Dendritic cell treated with granulocyte-macrophage colony-stimulating factor and Interleukin-4, amounts not matched to agents 40 ng/mL and 50 ng/mL, for 4 days (primary cell): ENCODE results near the gene OGFOD3.
"Not testable (repeated sequence)": the region's sequence is repeated elsewhere in the genome, so short reads cannot be mapped to it uniquely, and the experiment has no call there.

Experiments used
- H3K27ac Mint-ChIP-seq: one replicate; pipeline ENCODE4 v1.8.0; 2022; ENCODE audit warnings: mild to moderate bottlenecking, mixed read lengths
- H3K27me3 Mint-ChIP-seq: one replicate; pipeline ENCODE4 v1.8.0; 2022; ENCODE audit warnings: mild to moderate bottlenecking, mixed read lengths
- H3K36me3 Mint-ChIP-seq: one replicate; pipeline ENCODE4 v1.8.0; 2022; ENCODE audit warnings: low read depth, mixed read lengths
- H3K4me1 Mint-ChIP-seq: one replicate; pipeline ENCODE4 v1.8.0; 2022; ENCODE audit warnings: low read depth, mixed read lengths
- H3K4me3 Mint-ChIP-seq: one replicate; pipeline ENCODE4 v1.8.0; 2022; ENCODE audit warnings: mild to moderate bottlenecking, moderate library complexity, mixed read lengths
- H3K9me3 Mint-ChIP-seq: one replicate; pipeline ENCODE4 v1.8.0; 2022; ENCODE audit warnings: mixed read lengths
- intact Hi-C: fragments of 100-400 bp; cut with micrococcal nuclease; formaldehyde crosslinking; loops from one replicate; pipeline ENCODE4 v1.15.0; 2022

OGFOD3 gene

GRCh38 chr17:82354804-82355308 is 63.5 kb downstream of the OGFOD3 start:
- H3K27ac Mint-ChIP-seq: no peak overlapping the region
- intact Hi-C loops: loop anchor here (5.0 kb wide), 1 partner anchor 197 kb away; no protein-coding TSS in a partner anchor
- peaks cover 18% of the 10 kb centered on the region for H3K4me1 Mint-ChIP-seq
- peaks cover 59% of the 10 kb centered on the region for H3K27me3 Mint-ChIP-seq
- H3K36me3 Mint-ChIP-seq: no peaks in the 10 kb centered on the region
- no peak overlapping the region for H3K4me3 Mint-ChIP-seq
- H3K9me3 Mint-ChIP-seq: no peaks in the 10 kb centered on the region

- Mint-ChIP-seq H3K4me3 (no peak overlapping the region), H3K27ac (no peak overlapping the region), H3K9me3 (no peaks in the 10 kb centered on the region), H3K36me3 (no peaks in the 10 kb centered on the region), H3K27me3 (peaks cover 59% of the 10 kb centered on the region), H3K4me1 (peaks cover 15% of the 10 kb centered on the region)
- intact Hi-C loops: loop anchor here (5.0 kb wide), 1 partner anchor 199 kb away; no protein-coding TSS in a partner anchor
These were observed 64.9 kb downstream of the OGFOD3 start for GRCh38 chr17:82353484-82353883.

DNA sequence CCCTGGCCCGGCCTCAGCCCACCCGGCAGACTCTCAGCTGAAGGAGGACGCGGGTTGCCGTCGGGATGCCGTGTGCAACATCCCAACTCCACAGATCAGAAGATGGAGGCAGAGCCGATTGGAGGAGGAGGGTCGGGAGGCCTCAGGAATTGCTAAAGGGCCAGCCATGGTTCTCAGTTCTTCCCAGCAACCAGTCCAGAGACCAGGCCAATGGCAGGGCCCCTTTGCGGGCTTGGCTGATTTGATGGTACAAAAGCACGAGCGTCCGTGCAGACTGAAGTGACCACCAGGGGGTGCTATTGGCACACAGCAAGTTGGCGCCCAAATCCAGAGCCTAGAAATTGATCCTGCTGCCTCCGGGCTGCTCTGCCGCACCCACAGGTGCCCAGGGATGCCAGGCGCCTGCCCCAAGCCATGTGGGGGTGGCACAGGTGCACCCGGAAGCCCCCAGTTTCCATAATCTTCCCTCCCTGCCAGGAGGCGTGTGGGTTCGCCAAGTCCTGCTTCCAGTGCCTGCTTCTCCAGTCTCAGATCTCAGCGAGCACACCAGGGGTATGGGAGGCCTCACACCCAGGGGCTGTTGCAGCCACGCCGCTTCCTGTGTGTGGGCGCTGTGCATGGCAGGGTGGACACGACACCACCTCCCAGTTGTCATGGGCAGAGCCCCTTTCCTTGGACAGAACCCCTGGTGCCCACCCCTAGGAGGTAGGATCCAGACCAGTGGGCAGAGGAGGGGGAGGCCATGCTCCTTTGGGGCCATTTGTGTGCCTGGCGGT is 66.5 kb downstream of the OGFOD3 start:
- Mint-ChIP-seq H3K4me3 (no peak overlapping the region), H3K4me1 (peaks cover 10% of the 10 kb centered on the region), H3K27me3 (peaks cover 58% of the 10 kb centered on the region), H3K9me3 (no peaks in the 10 kb centered on the region), H3K27ac (no peak overlapping the region), H3K36me3 (no peaks in the 10 kb centered on the region)
- intact Hi-C loops: loop anchor here (1.0 to 5.0 kb wide), 2 partner anchors 62 to 200 kb away; no protein-coding TSS in a partner anchor

GRCh38 chr17:82351254-82351712 is 67.1 kb downstream of the OGFOD3 start:
- H3K4me1 Mint-ChIP-seq: peaks cover 16% of the 10 kb centered on the region
- no peak overlapping the region for H3K27ac Mint-ChIP-seq
- H3K27me3 Mint-ChIP-seq: peaks cover 57% of the 10 kb centered on the region
- intact Hi-C loops: loop anchor here (5.0 kb wide), 1 partner anchor 201 kb away; no protein-coding TSS in a partner anchor
- no peaks in the 10 kb centered on the region for H3K36me3 Mint-ChIP-seq
- no peak overlapping the region for H3K4me3 Mint-ChIP-seq
- no peaks in the 10 kb centered on the region for H3K9me3 Mint-ChIP-seq

- peaks cover 18% of the 10 kb centered on the region for H3K4me1 Mint-ChIP-seq
- H3K27ac Mint-ChIP-seq: no peak overlapping the region
- H3K4me3 Mint-ChIP-seq: no peak overlapping the region
- H3K9me3 Mint-ChIP-seq: no peaks in the 10 kb centered on the region
- no peaks in the 10 kb centered on the region for H3K36me3 Mint-ChIP-seq
- intact Hi-C loops: loop anchor here (5.0 kb wide), 1 partner anchor 202 kb away; no protein-coding TSS in a partner anchor
- peaks cover 54% of the 10 kb centered on the region for H3K27me3 Mint-ChIP-seq
These were observed 68.0 kb downstream of the OGFOD3 start for GRCh38 chr17:82350182-82351030.

DNA sequence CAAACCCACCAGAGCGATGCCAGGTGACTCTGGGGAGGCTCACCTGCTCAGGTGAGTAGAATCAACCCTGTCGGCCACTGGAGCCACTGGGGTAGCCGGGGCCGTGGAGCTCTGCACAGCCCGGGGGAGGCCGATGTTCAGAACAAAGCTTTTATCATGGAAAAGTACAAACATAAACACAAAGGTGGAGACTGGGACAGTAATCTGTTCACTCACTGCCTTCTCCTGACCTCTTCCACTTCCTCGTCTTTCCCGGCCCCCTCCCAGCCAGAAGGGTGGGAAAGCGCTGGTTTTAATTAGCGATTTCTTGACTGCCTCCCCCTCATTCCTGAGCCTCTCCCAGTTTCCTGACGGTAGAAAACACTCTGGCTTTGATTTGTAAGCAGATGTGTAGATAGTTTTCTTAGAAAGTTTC is 69.1 kb downstream of the OGFOD3 start:
- H3K9me3 Mint-ChIP-seq: no peaks in the 10 kb centered on the region
- peaks cover 48% of the 10 kb centered on the region for H3K27me3 Mint-ChIP-seq
- H3K4me1 Mint-ChIP-seq: peaks cover 24% of the 10 kb centered on the region
- no peak overlapping the region for H3K27ac Mint-ChIP-seq
- intact Hi-C loops: no loop called here
- no peak overlapping the region for H3K4me3 Mint-ChIP-seq
- H3K36me3 Mint-ChIP-seq: no peaks in the 10 kb centered on the region

DNA sequence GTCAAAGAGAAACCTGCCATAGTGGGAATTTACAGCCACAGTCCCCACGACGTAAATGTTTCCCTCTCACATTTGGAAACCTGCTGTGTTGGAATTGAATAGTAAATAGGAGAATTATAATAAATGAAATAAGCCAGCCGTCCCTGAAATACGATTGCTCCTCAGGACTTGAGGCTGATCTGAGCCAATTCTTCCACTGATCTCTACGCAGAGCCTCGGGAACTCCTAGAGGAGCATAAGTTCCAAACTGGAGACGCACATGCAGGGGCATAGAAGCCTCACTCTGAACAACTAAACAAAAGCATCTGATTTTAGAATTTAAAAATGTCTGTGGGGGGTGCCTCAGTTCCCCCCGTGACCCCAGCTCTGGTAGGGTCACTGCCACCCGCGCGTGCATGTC is 69.5 kb downstream of the OGFOD3 start:
- H3K9me3 Mint-ChIP-seq: no peaks in the 10 kb centered on the region
- H3K4me3 Mint-ChIP-seq: no peak overlapping the region
- H3K27me3 Mint-ChIP-seq: peaks cover 49% of the 10 kb centered on the region
- no peak overlapping the region for H3K27ac Mint-ChIP-seq
- peaks cover 26% of the 10 kb centered on the region for H3K4me1 Mint-ChIP-seq
- no peaks in the 10 kb centered on the region for H3K36me3 Mint-ChIP-seq
- intact Hi-C loops: no loop called here

- Mint-ChIP-seq H3K4me1 (peaks cover 26% of the 10 kb centered on the region), H3K36me3 (no peaks in the 10 kb centered on the region), H3K27ac (no peak overlapping the region), H3K4me3 (no peak overlapping the region), H3K27me3 (peaks cover 49% of the 10 kb centered on the region), H3K9me3 (no peaks in the 10 kb centered on the region)
- intact Hi-C loops: no loop called here
These were observed 70.0 kb downstream of the OGFOD3 start for GRCh38 chr17:82348434-82348833.

DNA sequence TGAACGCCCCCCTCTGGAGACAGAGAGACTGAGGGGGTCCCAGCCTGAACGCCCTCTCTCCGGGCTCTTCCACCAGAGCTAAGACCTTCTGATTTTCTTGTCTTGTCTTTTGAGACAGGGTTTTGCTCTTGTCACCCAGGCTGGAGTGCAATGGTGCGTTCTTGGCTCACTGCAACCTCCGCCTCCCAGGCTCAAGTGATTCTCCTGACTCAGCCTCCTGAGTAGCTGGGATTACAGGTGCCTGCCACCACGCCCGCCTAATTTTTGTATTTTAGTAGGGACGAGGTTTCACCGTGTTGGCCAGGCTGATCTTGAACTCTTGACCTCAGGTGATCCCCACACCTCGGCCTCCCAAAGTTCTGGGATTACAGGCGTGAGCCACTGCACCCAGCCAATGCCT is 70.4 kb downstream of the OGFOD3 start:
- intact Hi-C loops, H3K27ac Mint-ChIP-seq, H3K36me3 Mint-ChIP-seq, H3K9me3 Mint-ChIP-seq, H3K4me3 Mint-ChIP-seq: not testable (repeated sequence)
- H3K27me3 Mint-ChIP-seq: peaks cover 51% of the 10 kb centered on the region
- peaks cover 26% of the 10 kb centered on the region for H3K4me1 Mint-ChIP-seq

- Mint-ChIP-seq H3K9me3 (no peaks in the 10 kb centered on the region), H3K27ac (no peak overlapping the region), H3K36me3 (no peaks in the 10 kb centered on the region), H3K4me3 (peak overlapping the region; percentile 23), H3K4me1 (peaks cover 19% of the 10 kb centered on the region), H3K27me3 (peaks cover 56% of the 10 kb centered on the region)
- intact Hi-C loops: no loop called here
These were observed 71.8 kb downstream of the OGFOD3 start for GRCh38 chr17:82346342-82347300.

DNA sequence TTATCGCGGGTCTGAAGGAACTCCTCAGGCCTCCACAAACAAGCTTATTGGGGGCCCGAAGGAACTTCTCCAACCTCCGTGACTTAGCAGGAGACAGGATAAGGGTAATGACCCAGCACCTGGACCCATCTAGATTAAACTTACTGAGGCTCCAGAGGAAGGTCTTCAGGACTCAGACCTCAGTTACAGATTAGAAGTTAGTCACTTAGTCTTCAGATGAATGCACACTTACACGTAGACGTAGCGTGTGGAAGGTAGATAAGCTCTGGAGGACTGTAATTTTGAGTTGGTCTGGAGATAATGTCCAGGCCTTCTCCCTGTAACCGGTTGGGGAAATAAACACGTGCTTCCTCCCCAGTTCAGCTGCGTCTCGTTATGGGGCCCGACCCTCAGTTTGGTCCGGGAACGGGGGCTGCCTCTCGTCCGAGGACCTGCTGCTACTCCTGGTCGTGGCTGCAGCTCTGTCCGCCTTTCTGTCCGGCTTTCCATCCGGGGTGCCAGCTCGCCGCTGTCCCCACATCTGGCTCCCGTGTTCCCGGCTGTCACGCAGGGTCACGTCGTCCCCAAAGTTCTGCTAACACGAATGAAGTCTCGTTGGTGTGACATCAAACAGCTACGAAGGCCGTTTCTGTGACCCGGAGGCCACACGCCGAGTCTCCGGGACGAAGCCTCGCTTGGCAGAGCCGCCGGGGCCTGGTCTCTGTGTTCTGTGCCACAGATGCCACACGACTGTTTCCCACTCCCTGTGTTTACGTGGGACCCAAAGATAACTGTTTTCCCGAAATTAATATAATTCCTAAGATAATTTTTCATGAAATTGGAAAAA is 73.0 kb downstream of the OGFOD3 start:
- intact Hi-C loops: no loop called here
- no peak overlapping the region for H3K27ac Mint-ChIP-seq
- H3K36me3 Mint-ChIP-seq: no peaks in the 10 kb centered on the region
- peaks cover 44% of the 10 kb centered on the region for H3K27me3 Mint-ChIP-seq
- peaks cover 16% of the 10 kb centered on the region for H3K4me1 Mint-ChIP-seq
- H3K4me3 Mint-ChIP-seq: no peak overlapping the region
- H3K9me3 Mint-ChIP-seq: no peaks in the 10 kb centered on the region

DNA sequence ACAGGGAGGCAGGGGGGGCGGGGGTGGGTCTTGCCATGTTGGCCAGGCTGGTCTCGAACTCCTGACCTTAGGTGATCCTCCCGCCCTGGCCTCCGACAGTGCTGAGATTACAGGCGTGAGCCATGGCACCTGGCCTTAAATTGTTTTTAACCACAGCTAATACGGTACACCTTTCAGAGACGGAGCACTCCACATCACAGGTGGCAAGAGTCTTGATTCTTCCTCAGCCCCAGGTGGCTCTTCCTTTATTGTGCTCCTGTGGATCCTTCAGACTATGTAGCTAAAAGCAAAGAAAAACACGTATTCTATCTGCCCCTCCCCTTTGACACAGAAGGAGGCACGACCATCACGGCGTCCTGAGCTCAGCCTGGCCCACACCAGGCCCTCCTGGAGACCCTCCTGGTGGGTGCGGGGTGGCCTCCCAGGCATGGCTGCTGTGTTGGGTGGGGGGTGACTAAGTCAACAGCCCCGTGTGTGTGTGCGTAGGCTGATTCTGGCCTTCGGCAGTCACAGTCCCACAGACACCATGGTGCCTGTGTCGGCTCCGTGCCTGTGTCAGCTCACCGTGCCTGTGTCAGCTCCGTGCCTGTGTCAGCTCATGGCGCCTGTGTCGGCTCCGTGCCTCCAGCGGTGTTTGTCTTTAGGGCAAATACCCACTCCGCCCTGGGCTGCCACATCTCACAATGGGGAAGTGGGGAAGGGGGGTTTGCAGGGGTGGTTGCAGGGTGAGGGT is 74.0 kb downstream of the OGFOD3 start:
- Mint-ChIP-seq H3K9me3 (no peaks in the 10 kb centered on the region), H3K4me1 (peaks cover 19% of the 10 kb centered on the region), H3K27ac (peak overlapping the region; percentile 56), H3K4me3 (no peak overlapping the region), H3K36me3 (no peaks in the 10 kb centered on the region), H3K27me3 (peaks cover 38% of the 10 kb centered on the region)
- intact Hi-C loops: no loop called here
